WTC11 (cell line): Measurements from ENCODE around the gene SFXN1. TPM values are rescaled to one million over a fixed set of nuclear protein-coding genes. Genes with fewer than 3 reads are reported as not detected.

Experiments used
- ATAC-seq: fragments of 200-7000 bp; cut with Tn5 transposase; 2 replicates; pipeline ENCODE4 v1.10.0; 2021; ENCODE audit warnings: mild to moderate bottlenecking, moderate library complexity
- CTCF ChIA-PET: fragments of 300-600 bp; sonication (Branson Sonifier 250); formaldehyde crosslinking; loops from one replicate; lab custom pipeline; 2021; ENCODE audit warnings: antibody characterized with exemption; lab: Charles Lee
- POLR2A ChIA-PET: fragments of 350-600 bp; sonication (Branson Sonifier 250); formaldehyde crosslinking; loops from one replicate; lab custom pipeline; 2021; ENCODE audit warnings: antibody characterized with exemption; lab: Charles Lee
- DNase-seq: peaks from one replicate; pipeline ENCODE4 v3.0.0; 2021; ENCODE audit warnings: low spot score
- H3K27ac Mint-ChIP-seq: 2 replicates; pipeline ENCODE4 v1.8.0; 2021; ENCODE audit warnings: mixed read lengths
- H3K27me3 Mint-ChIP-seq: 2 replicates; pipeline ENCODE4 v1.8.0; 2021; ENCODE audit warnings: low read depth, mild to moderate bottlenecking, moderate library complexity, mixed read lengths
- H3K36me3 Mint-ChIP-seq: 2 replicates; pipeline ENCODE4 v1.8.0; 2021; ENCODE audit warnings: mixed read lengths
- H3K4me1 Mint-ChIP-seq: 2 replicates; pipeline ENCODE4 v1.8.0; 2022; ENCODE audit warnings: mixed read lengths
- H3K4me3 Mint-ChIP-seq: 2 replicates; pipeline ENCODE4 v1.8.0; 2021; ENCODE audit warnings: mild to moderate bottlenecking, moderate library complexity, mixed read lengths
- H3K9me3 Mint-ChIP-seq: 2 replicates; pipeline ENCODE4 v1.8.0; 2021; ENCODE audit warnings: mixed read lengths
- CBFB ChIP-seq: sonication (generic); formaldehyde crosslinking; IDR thresholded peaks from 2 replicates; pipeline ENCODE4 v1.8.1; 2022; ENCODE audit warnings: mild to moderate bottlenecking, low read depth, missing genetic modification reagents
- ELF4 ChIP-seq: sonication (generic); formaldehyde crosslinking; IDR thresholded peaks from 2 replicates; pipeline ENCODE4 v1.8.1; 2022; ENCODE audit warnings: low read depth, mild to moderate bottlenecking, moderate library complexity, missing genetic modification reagents
- EMX1 ChIP-seq: fragments of 250-450 bp; sonication (Bioruptor Pico); IDR thresholded peaks from 2 replicates; pipeline ENCODE4 v1.8.0; 2021; ENCODE audit warnings: mild to moderate bottlenecking
- ETV6 ChIP-seq: sonication (generic); formaldehyde crosslinking; IDR thresholded peaks from 2 replicates; pipeline ENCODE4 v1.8.1; 2022; ENCODE audit warnings: mild to moderate bottlenecking, missing genetic modification reagents
- FOXJ3 ChIP-seq: sonication (generic); formaldehyde crosslinking; IDR thresholded peaks from 2 replicates; pipeline ENCODE4 v1.9.0; 2021; ENCODE audit warnings: missing genetic modification reagents, mild to moderate bottlenecking, borderline replicate concordance
- JAZF1 ChIP-seq: fragments of 250-450 bp; sonication (Bioruptor Pico); IDR thresholded peaks from 2 replicates; pipeline ENCODE4 v1.9.0; 2021; ENCODE audit warnings: moderate library complexity, mild to moderate bottlenecking, inconsistent platforms
- NFATC4 ChIP-seq: fragments of 250-450 bp; sonication (Bioruptor Pico); IDR thresholded peaks from 2 replicates; pipeline ENCODE4 v1.9.0; 2021; ENCODE audit warnings: mild to moderate bottlenecking
- RELA ChIP-seq: sonication (generic); formaldehyde crosslinking; IDR thresholded peaks from 2 replicates; pipeline ENCODE4 v1.8.1; 2022; ENCODE audit warnings: missing genetic modification reagents, mild to moderate bottlenecking, borderline replicate concordance
- USF1 ChIP-seq: sonication (generic); formaldehyde crosslinking; IDR thresholded peaks from 2 replicates; pipeline ENCODE4 v1.8.0; 2022; ENCODE audit warnings: mild to moderate bottlenecking, missing genetic modification reagents
- ZNF219 ChIP-seq: sonication (generic); formaldehyde crosslinking; IDR thresholded peaks from 2 replicates; pipeline ENCODE4 v1.8.0; 2023; ENCODE audit warnings: missing genetic modification reagents, mild to moderate bottlenecking, borderline replicate concordance
- total RNA-seq: library from RNA; stranded (reverse); gene quantifications from 3 replicates; pipeline ENCODE4 v1.2.3, GENCODE V29; 2021
- TF ChIP-seq, protein P1 (sequence below): sonication (generic); formaldehyde crosslinking; IDR thresholded peaks from 2 replicates; pipeline ENCODE4 v1.8.0; 2022; ENCODE audit warnings: mild to moderate bottlenecking, missing genetic modification reagents
- TF ChIP-seq, protein P2 (sequence below): fragments of 250-450 bp; sonication (Bioruptor Pico); IDR thresholded peaks from 2 replicates; pipeline ENCODE4 v1.9.0; 2021; ENCODE audit warnings: mild to moderate bottlenecking
- TF ChIP-seq, protein P3 (sequence below): sonication (generic); formaldehyde crosslinking; IDR thresholded peaks from 2 replicates; pipeline ENCODE4 v1.8.1; 2023; ENCODE audit warnings: mild to moderate bottlenecking, missing genetic modification reagents
- TF ChIP-seq, protein P4 (sequence below): sonication (generic); formaldehyde crosslinking; conservative IDR thresholded peaks from 2 replicates; pipeline ENCODE4 v1.8.1; 2023; ENCODE audit warnings: mild to moderate bottlenecking, low read depth, missing genetic modification reagents, moderate library complexity

SFXN1 gene
- total RNA-seq, 1 experiment from 2014 or later = 82.9 TPM

DNA sequence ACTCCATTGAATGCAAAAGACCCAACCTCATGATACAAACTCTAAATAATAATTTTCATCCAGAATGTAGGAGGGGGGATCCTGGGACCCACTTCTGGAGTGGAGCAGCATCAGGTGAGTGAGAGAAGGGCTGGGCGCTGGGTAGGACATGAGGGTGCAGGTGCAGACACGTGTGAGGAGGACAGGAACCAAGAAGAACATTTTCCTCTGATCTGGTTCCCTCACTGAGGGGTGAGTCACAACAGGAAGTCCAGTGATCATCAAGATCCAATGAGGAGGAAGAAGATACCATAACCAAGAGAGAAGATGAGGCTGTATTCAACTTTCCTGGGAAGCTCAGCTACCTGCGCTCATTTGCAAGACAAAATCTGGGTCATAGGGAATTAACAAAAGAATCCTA, 57.4 kb downstream of the SFXN1 start:
- peak overlapping the region; percentile 86 for H3K27ac Mint-ChIP-seq
- 0 out of 2 replicates have a peak, but pooled peaks cover 3% of the 10 kb centered on the region for H3K27me3 Mint-ChIP-seq
- no peak overlapping the region for H3K4me3 Mint-ChIP-seq
- no peak for ATAC-seq
- H3K36me3 Mint-ChIP-seq = no peaks in the 10 kb centered on the region
- H3K9me3 Mint-ChIP-seq = no peaks in the 10 kb centered on the region
- DNase-seq = no peak
- no peak for TF ChIP-seq CBFB (CRISPR knock-in tag)
- TF ChIP-seq, protein P1, sequence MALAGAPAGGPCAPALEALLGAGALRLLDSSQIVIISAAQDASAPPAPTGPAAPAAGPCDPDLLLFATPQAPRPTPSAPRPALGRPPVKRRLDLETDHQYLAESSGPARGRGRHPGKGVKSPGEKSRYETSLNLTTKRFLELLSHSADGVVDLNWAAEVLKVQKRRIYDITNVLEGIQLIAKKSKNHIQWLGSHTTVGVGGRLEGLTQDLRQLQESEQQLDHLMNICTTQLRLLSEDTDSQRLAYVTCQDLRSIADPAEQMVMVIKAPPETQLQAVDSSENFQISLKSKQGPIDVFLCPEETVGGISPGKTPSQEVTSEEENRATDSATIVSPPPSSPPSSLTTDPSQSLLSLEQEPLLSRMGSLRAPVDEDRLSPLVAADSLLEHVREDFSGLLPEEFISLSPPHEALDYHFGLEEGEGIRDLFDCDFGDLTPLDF (CRISPR knock-in tag) = no peak
- no peak for TF ChIP-seq NFATC4
- no peak for TF ChIP-seq USF1
- no peak for TF ChIP-seq JAZF1
- TF ChIP-seq, protein P2, sequence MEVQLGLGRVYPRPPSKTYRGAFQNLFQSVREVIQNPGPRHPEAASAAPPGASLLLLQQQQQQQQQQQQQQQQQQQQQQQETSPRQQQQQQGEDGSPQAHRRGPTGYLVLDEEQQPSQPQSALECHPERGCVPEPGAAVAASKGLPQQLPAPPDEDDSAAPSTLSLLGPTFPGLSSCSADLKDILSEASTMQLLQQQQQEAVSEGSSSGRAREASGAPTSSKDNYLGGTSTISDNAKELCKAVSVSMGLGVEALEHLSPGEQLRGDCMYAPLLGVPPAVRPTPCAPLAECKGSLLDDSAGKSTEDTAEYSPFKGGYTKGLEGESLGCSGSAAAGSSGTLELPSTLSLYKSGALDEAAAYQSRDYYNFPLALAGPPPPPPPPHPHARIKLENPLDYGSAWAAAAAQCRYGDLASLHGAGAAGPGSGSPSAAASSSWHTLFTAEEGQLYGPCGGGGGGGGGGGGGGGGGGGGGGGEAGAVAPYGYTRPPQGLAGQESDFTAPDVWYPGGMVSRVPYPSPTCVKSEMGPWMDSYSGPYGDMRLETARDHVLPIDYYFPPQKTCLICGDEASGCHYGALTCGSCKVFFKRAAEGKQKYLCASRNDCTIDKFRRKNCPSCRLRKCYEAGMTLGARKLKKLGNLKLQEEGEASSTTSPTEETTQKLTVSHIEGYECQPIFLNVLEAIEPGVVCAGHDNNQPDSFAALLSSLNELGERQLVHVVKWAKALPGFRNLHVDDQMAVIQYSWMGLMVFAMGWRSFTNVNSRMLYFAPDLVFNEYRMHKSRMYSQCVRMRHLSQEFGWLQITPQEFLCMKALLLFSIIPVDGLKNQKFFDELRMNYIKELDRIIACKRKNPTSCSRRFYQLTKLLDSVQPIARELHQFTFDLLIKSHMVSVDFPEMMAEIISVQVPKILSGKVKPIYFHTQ = no peak
- no peak for TF ChIP-seq RELA (CRISPR knock-in tag)
- TF ChIP-seq ZNF219 (CRISPR knock-in tag) = no peak
- ChIA-PET POLR2A (interaction anchor here (0.7 kb wide), 1 partner anchor 68 kb away, joined by 3 read pairs; no protein-coding TSS in a partner anchor), CTCF (interaction anchor here (0.9 to 7.1 kb wide), 9 partner anchors 20 to 192 kb away, joined by 3 to 302 read pairs (median 8); no protein-coding TSS in a partner anchor)
- peaks cover 50% of the 10 kb centered on the region for H3K4me1 Mint-ChIP-seq

- H3K9me3 Mint-ChIP-seq = no peaks in the 10 kb centered on the region
- TF ChIP-seq, protein P3, sequence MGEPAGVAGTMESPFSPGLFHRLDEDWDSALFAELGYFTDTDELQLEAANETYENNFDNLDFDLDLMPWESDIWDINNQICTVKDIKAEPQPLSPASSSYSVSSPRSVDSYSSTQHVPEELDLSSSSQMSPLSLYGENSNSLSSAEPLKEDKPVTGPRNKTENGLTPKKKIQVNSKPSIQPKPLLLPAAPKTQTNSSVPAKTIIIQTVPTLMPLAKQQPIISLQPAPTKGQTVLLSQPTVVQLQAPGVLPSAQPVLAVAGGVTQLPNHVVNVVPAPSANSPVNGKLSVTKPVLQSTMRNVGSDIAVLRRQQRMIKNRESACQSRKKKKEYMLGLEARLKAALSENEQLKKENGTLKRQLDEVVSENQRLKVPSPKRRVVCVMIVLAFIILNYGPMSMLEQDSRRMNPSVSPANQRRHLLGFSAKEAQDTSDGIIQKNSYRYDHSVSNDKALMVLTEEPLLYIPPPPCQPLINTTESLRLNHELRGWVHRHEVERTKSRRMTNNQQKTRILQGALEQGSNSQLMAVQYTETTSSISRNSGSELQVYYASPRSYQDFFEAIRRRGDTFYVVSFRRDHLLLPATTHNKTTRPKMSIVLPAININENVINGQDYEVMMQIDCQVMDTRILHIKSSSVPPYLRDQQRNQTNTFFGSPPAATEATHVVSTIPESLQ (CRISPR knock-in tag) = no peak
- TF ChIP-seq EMX1 (no peak), ETV6 (no peak), FOXJ3 (no peak), NFATC4 (no peak), ELF4 (no peak)
- TF ChIP-seq, protein P4, sequence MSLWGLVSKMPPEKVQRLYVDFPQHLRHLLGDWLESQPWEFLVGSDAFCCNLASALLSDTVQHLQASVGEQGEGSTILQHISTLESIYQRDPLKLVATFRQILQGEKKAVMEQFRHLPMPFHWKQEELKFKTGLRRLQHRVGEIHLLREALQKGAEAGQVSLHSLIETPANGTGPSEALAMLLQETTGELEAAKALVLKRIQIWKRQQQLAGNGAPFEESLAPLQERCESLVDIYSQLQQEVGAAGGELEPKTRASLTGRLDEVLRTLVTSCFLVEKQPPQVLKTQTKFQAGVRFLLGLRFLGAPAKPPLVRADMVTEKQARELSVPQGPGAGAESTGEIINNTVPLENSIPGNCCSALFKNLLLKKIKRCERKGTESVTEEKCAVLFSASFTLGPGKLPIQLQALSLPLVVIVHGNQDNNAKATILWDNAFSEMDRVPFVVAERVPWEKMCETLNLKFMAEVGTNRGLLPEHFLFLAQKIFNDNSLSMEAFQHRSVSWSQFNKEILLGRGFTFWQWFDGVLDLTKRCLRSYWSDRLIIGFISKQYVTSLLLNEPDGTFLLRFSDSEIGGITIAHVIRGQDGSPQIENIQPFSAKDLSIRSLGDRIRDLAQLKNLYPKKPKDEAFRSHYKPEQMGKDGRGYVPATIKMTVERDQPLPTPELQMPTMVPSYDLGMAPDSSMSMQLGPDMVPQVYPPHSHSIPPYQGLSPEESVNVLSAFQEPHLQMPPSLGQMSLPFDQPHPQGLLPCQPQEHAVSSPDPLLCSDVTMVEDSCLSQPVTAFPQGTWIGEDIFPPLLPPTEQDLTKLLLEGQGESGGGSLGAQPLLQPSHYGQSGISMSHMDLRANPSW (CRISPR knock-in tag) = no peak
- H3K27me3 Mint-ChIP-seq = peaks cover 13% of the 10 kb centered on the region; the same call in 1 of the 2 replicates
- ATAC-seq = no peak
- peaks cover 69% of the 10 kb centered on the region for H3K4me1 Mint-ChIP-seq
- no peak overlapping the region for H3K27ac Mint-ChIP-seq
- POLR2A ChIA-PET = no interaction called here
- CTCF ChIA-PET = interaction anchor here (1.2 to 5.3 kb wide), 2 partner anchors 180 to 192 kb away, joined by 8 to 100 read pairs; no protein-coding TSS in a partner anchor
- DNase-seq = no peak
- H3K4me3 Mint-ChIP-seq = no peak overlapping the region
- no peaks in the 10 kb centered on the region for H3K36me3 Mint-ChIP-seq
These were observed 60.2 kb downstream of the SFXN1 start for GRCh38 chr5:175538576-175538975.
